SK-N-SH (cell line): Measurements from ENCODE around the gene METTL25B. TPM values are rescaled to one million over a fixed set of nuclear protein-coding genes. Genes with fewer than 3 reads are reported as not detected.
A peak's percentile ranks its signal among the peaks of the same experiment; 100 is the strongest.

Source experiments
- CTCF ChIA-PET: fragments of 300-600, 350-600 bp; formaldehyde crosslinking; extraction: SDS; loops from one replicate; lab custom pipeline; 2021; lab: Yijun Ruan, JAX
- POLR2A ChIA-PET: fragments of 350-600 bp; sonication (Branson Sonifier 250); formaldehyde crosslinking; extraction: SDS; loops from one replicate; lab custom pipeline; 2020; ENCODE audit warnings: antibody characterized with exemption, inconsistent platforms; lab: Yijun Ruan, JAX
- DNase-seq: peaks from one replicate; pipeline ENCODE4 v3.0.0; 2012
- H2AFZ ChIP-seq: fragments of 200-600 bp; sonication (generic); 2 replicates; pipeline ENCODE4 v1.8.1; 2016; ENCODE audit warnings: antibody characterized with exemption, mild to moderate bottlenecking, low read depth
- H3F3A ChIP-seq: fragments of 200-600 bp; sonication (generic); replicated peaks from 2 replicates; pipeline ENCODE3; 2016; ENCODE audit warnings: antibody characterized with exemption, mild to moderate bottlenecking; ENCODE audit not compliant: insufficient read depth
- H3K27ac ChIP-seq, 2 experiments: fragments of 200-500 bp in 1 of 2; fragments of 200-600 bp in 1 of 2; sonication (Bioruptor generic) in 1 of 2; sonication (generic), shearing (Covaris generic) in 1 of 2; 2 replicates each; pipeline versions ENCODE4 v1.5.1 to v1.6.1; 2014 to 2016; ENCODE audit warnings: low read depth in 2 of 2, inconsistent platforms in 1 of 2, low read length in 1 of 2, mild to moderate bottlenecking in 1 of 2, mixed read lengths in 1 of 2
- H3K27me3 ChIP-seq: fragments of 200-600 bp; sonication (generic), shearing (Covaris generic); 2 replicates; pipeline ENCODE4 v1.6.1; 2016; ENCODE audit warnings: mixed run types; ENCODE audit not compliant: insufficient read depth
- H3K36me3 ChIP-seq, 2 experiments: fragments of 200-500 bp in 1 of 2; fragments of 200-600 bp in 1 of 2; sonication (Bioruptor generic) in 1 of 2; sonication (generic) in 1 of 2; replicated peaks in 1 of 2; 2 replicates each; pipeline versions ENCODE3 to v1.5.1; 2014 to 2016; ENCODE audit warnings: low read length in 1 of 2, mild to moderate bottlenecking in 1 of 2; ENCODE audit not compliant: insufficient read depth in 2 of 2, control insufficient read depth in 1 of 2
- H3K4me1 ChIP-seq, 2 experiments: fragments of 200-500 bp in 1 of 2; fragments of 200-600 bp in 1 of 2; sonication (Bioruptor generic) in 1 of 2; sonication (generic), shearing (Covaris generic) in 1 of 2; 2 replicates each; pipeline versions ENCODE4 v1.5.1 to v1.6.1; 2014 to 2016; ENCODE audit warnings: low read depth in 1 of 2, low read length in 1 of 2, mixed run types in 1 of 2; ENCODE audit not compliant: insufficient read depth in 2 of 2, control insufficient read depth in 1 of 2
- H3K4me2 ChIP-seq: fragments of 200-600 bp; sonication (generic), shearing (Covaris generic); 2 replicates; pipeline ENCODE4 v1.6.1; 2017; ENCODE audit warnings: mixed run types
- H3K4me3 ChIP-seq, 2 experiments: fragments of 200-500 bp in 1 of 2; fragments of 200-600 bp in 1 of 2; sonication (Bioruptor generic) in 1 of 2; sonication (generic), shearing (Covaris generic) in 1 of 2; 2 replicates each; pipeline versions ENCODE4 v1.5.1 to v1.8.1; 2014 to 2016; ENCODE audit warnings: low read depth in 2 of 2, inconsistent platforms in 1 of 2, low read length in 1 of 2, mild to moderate bottlenecking in 1 of 2, mixed read lengths in 1 of 2, moderate library complexity in 1 of 2
- H3K79me2 ChIP-seq: fragments of 200-600 bp; sonication (generic); 2 replicates; pipeline ENCODE4 v1.8.1; 2017; ENCODE audit warnings: mild to moderate bottlenecking; ENCODE audit not compliant: insufficient read depth
- H3K9ac ChIP-seq: fragments of 200-600 bp; sonication (generic); 2 replicates; pipeline ENCODE4 v1.6.1; 2017; ENCODE audit warnings: mixed run types
- H3K9me2 ChIP-seq: fragments of 200-600 bp; sonication (generic); 2 replicates; pipeline ENCODE4 v1.6.1; 2017; ENCODE audit warnings: mixed run types
- H3K9me3 ChIP-seq: fragments of 200-600 bp; sonication (generic); 2 replicates; pipeline ENCODE4 v1.6.1; 2017; ENCODE audit warnings: mixed run types, mild to moderate bottlenecking, moderate library complexity
- H4K20me1 ChIP-seq: fragments of 200-600 bp; sonication (generic); 2 replicates; pipeline ENCODE4 v1.6.1; 2017; ENCODE audit warnings: mild to moderate bottlenecking, mixed run types; ENCODE audit not compliant: insufficient read depth
- ELF1 ChIP-seq: IDR thresholded peaks from 2 replicates; pipeline ENCODE4 v1.4.0; 2012
- FOSL2 ChIP-seq: IDR thresholded peaks from 2 replicates; pipeline ENCODE4 v1.4.0; 2012; ENCODE audit warnings: low read depth, mild to moderate bottlenecking, moderate library complexity, borderline replicate concordance
- FOXM1 ChIP-seq: IDR thresholded peaks from 2 replicates; pipeline ENCODE4 v1.4.0; 2012; ENCODE audit warnings: low read depth, mild to moderate bottlenecking
- GATA2 ChIP-seq: sonication (generic); formaldehyde crosslinking; IDR thresholded peaks from 2 replicates; pipeline ENCODE4 v1.5.0; 2020; ENCODE audit warnings: mild to moderate bottlenecking, missing genetic modification reagents
- JUND ChIP-seq: IDR thresholded peaks from 2 replicates; pipeline ENCODE4 v1.4.0; 2012
- MEF2A ChIP-seq: IDR thresholded peaks from 2 replicates; pipeline ENCODE4 v1.4.0; 2012; ENCODE audit warnings: low read depth, borderline replicate concordance
- REST ChIP-seq: IDR thresholded peaks from 2 replicates; pipeline ENCODE4 v1.6.1; 2012; ENCODE audit warnings: mild to moderate bottlenecking, low read depth, low read length, moderate library complexity
- SIN3A ChIP-seq: IDR thresholded peaks from 2 replicates; pipeline ENCODE4 v1.6.1; 2012; ENCODE audit warnings: low read depth, mild to moderate bottlenecking, low read length, moderate library complexity, borderline replicate concordance
- SMC3 ChIP-seq: IDR thresholded peaks from 2 replicates; pipeline ENCODE4 v1.6.1; 2012; ENCODE audit warnings: low read depth, low read length, improper control_type of control experiment
- TCF12 ChIP-seq: IDR thresholded peaks from 2 replicates; pipeline ENCODE4 v1.4.0; 2012
- TEAD4 ChIP-seq: IDR thresholded peaks from 2 replicates; pipeline ENCODE4 v1.4.0; 2012; ENCODE audit warnings: mild to moderate bottlenecking, borderline replicate concordance; ENCODE audit not compliant: insufficient read depth
- USF1 ChIP-seq: IDR thresholded peaks from 2 replicates; pipeline ENCODE4 v1.4.0; 2012; ENCODE audit warnings: low read depth, borderline replicate concordance
- ZBTB33 ChIP-seq: IDR thresholded peaks from 2 replicates; pipeline ENCODE4 v1.4.0; 2012; ENCODE audit warnings: low read depth, borderline replicate concordance
- WGBS: methylation state at CpG from one replicate; pipeline ENCODE4 v1.1.6; 2017; ENCODE audit warnings: low lambda C conversion rate; 5-methylcytosine and 5-hydroxymethylcytosine counted together
- polyA plus RNA-seq, 3 experiments: library from polyadenylated mRNA; depleted of rRNA; stranded (reverse); fragments of >200 nt; gene quantifications; 2 replicates each; pipeline ENCODE4 v1.2.3, GENCODE V29; 2012
- TF ChIP-seq, protein P1 (sequence below): fragments of 200-600 bp; sonication (generic); IDR thresholded peaks from 2 replicates; pipeline ENCODE4 v1.6.1; 2017; ENCODE audit warnings: antibody characterized with exemption, mild to moderate bottlenecking, moderate library complexity
- TF ChIP-seq, protein P2 (sequence below): IDR thresholded peaks from 2 replicates; pipeline ENCODE4 v1.4.0; 2012; ENCODE audit warnings: low read depth

Gene METTL25B
- polyA plus RNA-seq, 1 of the 3 experiments (the other 2 are of a cell fraction), result 20.1 TPM

- H3K9ac ChIP-seq, result no peak overlapping the region
- 91% methylated on average over 3 of the region's 3 CpGs for WGBS
- H3K4me3 ChIP-seq, result no peak overlapping the region
- peaks cover 10% of the 10 kb centered on the region for H3F3A ChIP-seq
- no peaks in the 10 kb centered on the region for H3K9me2 ChIP-seq
- peaks cover 100% of the 10 kb centered on the region for H3K79me2 ChIP-seq
- DNase-seq, result no peak
- no peak for TF ChIP-seq SIN3A
- TF ChIP-seq MEF2A, result no peak
- TF ChIP-seq, protein P1, sequence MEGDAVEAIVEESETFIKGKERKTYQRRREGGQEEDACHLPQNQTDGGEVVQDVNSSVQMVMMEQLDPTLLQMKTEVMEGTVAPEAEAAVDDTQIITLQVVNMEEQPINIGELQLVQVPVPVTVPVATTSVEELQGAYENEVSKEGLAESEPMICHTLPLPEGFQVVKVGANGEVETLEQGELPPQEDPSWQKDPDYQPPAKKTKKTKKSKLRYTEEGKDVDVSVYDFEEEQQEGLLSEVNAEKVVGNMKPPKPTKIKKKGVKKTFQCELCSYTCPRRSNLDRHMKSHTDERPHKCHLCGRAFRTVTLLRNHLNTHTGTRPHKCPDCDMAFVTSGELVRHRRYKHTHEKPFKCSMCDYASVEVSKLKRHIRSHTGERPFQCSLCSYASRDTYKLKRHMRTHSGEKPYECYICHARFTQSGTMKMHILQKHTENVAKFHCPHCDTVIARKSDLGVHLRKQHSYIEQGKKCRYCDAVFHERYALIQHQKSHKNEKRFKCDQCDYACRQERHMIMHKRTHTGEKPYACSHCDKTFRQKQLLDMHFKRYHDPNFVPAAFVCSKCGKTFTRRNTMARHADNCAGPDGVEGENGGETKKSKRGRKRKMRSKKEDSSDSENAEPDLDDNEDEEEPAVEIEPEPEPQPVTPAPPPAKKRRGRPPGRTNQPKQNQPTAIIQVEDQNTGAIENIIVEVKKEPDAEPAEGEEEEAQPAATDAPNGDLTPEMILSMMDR, result peak; percentile 18; the same call in 1 of the 2 replicates
- ChIA-PET CTCF (interaction anchor here (1.1 to 9.5 kb wide), 11 partner anchors 11 to 154 kb away, joined by 3 to 64 read pairs (median 16); partner anchors contain the start of genes INSRR and NTRK1), POLR2A (interaction anchor here (0.8 to 2.2 kb wide), 6 partner anchors 22 to 86 kb away, joined by 3 to 15 read pairs (median 9); partner anchors contain the start of genes HDGF and INSRR)
- H3K9me3 ChIP-seq, result no peaks in the 10 kb centered on the region
- no peak overlapping the region for H2AFZ ChIP-seq
- peak overlapping the region; percentile 29 to 93; a peak in 3 of 4 replicates for H3K27ac ChIP-seq
- peak overlapping the region; percentile 40; the same call in 1 of the 2 replicates for H3K4me2 ChIP-seq
- H3K36me3 ChIP-seq, result peaks cover 19 to 22% of the 10 kb centered on the region in 2 experiments
- H3K4me1 ChIP-seq, result peaks cover 27 to 41% of the 10 kb centered on the region in 2 experiments; a peak in 3 of 4 replicates
- peaks cover 67% of the 10 kb centered on the region for H4K20me1 ChIP-seq
- no peaks in the 10 kb centered on the region for H3K27me3 ChIP-seq
Observed at GRCh38 chr1:156773607-156774006, 45.3 kb downstream of the METTL25B start.

GRCh38 chr1:156775799-156776198, 47.5 kb downstream of the METTL25B start:
- H3K9me2 ChIP-seq, result no peaks in the 10 kb centered on the region
- H2AFZ ChIP-seq, result no peak overlapping the region
- peaks cover 20 to 34% of the 10 kb centered on the region in 2 experiments; a peak in 3 of 4 replicates for H3K4me1 ChIP-seq
- H3K36me3 ChIP-seq, result peaks cover 12 to 13% of the 10 kb centered on the region in 2 experiments
- peaks cover 18% of the 10 kb centered on the region for H3F3A ChIP-seq
- no peak overlapping the region; a peak in 1 of 4 replicates for H3K27ac ChIP-seq
- no peaks in the 10 kb centered on the region for H3K9me3 ChIP-seq
- H4K20me1 ChIP-seq, result peaks cover 78% of the 10 kb centered on the region
- ChIA-PET CTCF (interaction anchor here (0.7 to 1.9 kb wide), 8 partner anchors 15 to 87 kb away, joined by 3 to 9 read pairs (median 4); partner anchors contain the start of gene NTRK1), POLR2A (no interaction called here)
- peaks cover 97% of the 10 kb centered on the region for H3K79me2 ChIP-seq
- TF ChIP-seq SIN3A (no peak), TCF12 (no peak), ELF1 (no peak), REST (no peak), FOXM1 (no peak), TEAD4 (no peak), MEF2A (no peak), GATA2 (CRISPR knock-in tag) (no peak), ZBTB33 (no peak), FOSL2 (no peak), USF1 (no peak), JUND (no peak), SMC3 (no peak)
- TF ChIP-seq, protein P1, result no peak
- TF ChIP-seq, protein P2, sequence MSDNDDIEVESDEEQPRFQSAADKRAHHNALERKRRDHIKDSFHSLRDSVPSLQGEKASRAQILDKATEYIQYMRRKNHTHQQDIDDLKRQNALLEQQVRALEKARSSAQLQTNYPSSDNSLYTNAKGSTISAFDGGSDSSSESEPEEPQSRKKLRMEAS, result no peak
- H3K27me3 ChIP-seq, result no peaks in the 10 kb centered on the region
- H3K4me2 ChIP-seq, result no peak overlapping the region
- H3K4me3 ChIP-seq, result no peak overlapping the region
- 0 out of 2 replicates have a peak overlapping the region, but pooled peaks have one; percentile 21 for H3K9ac ChIP-seq
- DNase-seq, result no peak
- WGBS, result 70% methylated on average over 4 of the region's 5 CpGs
